Panc1 (cell line): ENCODE results near the gene MAP2K3. TPM values are rescaled to one million over a fixed set of nuclear protein-coding genes. Genes with fewer than 3 reads are reported as not detected.

ENCODE experiments used
- ATAC-seq: fragments of 200-7000 bp; cut with Tn5 transposase; 2 replicates; pipeline ENCODE4 v1.9.1; 2020; ENCODE audit warnings: mild to moderate bottlenecking, moderate library complexity
- BruUV-seq: library from RNA; stranded (reverse); fragments of 400-500 nt; replicated peaks from 2 replicates; lab custom pipeline; 2021; lab: Mats Ljungman, UMichigan
- CTCF ChIA-PET: fragments of 300-600 bp; sonication (Branson Sonifier 250); formaldehyde crosslinking; loops from one replicate; lab custom pipeline; 2022; ENCODE audit warnings: antibody characterized with exemption; lab: Charles Lee
- POLR2A ChIA-PET: fragments of 300-600 bp; sonication (Branson Sonifier 250); formaldehyde crosslinking; loops from one replicate; lab custom pipeline; 2022; ENCODE audit warnings: antibody characterized with exemption; lab: Charles Lee
- DNase-seq: peaks from one replicate; pipeline ENCODE4 v3.0.0-alpha.2; 2010; ENCODE audit warnings: low read depth, low spot score
- H3K27ac ChIP-seq: 2 replicates; pipeline ENCODE4 v1.5.1; 2011; ENCODE audit warnings: mild to moderate bottlenecking, low read length, inconsistent platforms
- H3K27me3 ChIP-seq: fragments of 200-500 bp; sonication (Bioruptor generic); 2 replicates; pipeline ENCODE4 v1.6.0; 2014; ENCODE audit warnings: low read length, inconsistent platforms; ENCODE audit not compliant: control insufficient read depth, insufficient read depth
- H3K36me3 ChIP-seq: fragments of 200-500 bp; sonication (Bioruptor generic); 2 replicates; pipeline ENCODE4 v1.5.1; 2014; ENCODE audit warnings: inconsistent platforms, mild to moderate bottlenecking, low read length, moderate library complexity; ENCODE audit not compliant: control insufficient read depth, insufficient read depth
- H3K4me1 ChIP-seq: 2 replicates; pipeline ENCODE4 v1.5.1; 2011; ENCODE audit warnings: inconsistent platforms, mild to moderate bottlenecking, low read length, moderate library complexity; ENCODE audit not compliant: control insufficient read depth, insufficient read depth
- H3K4me3 ChIP-seq, 2 experiments: 2 replicates each; pipeline ENCODE4 v1.5.1; 2011 to 2012; ENCODE audit warnings: low read depth in 2 of 2, low read length in 2 of 2, mild to moderate bottlenecking in 2 of 2, inconsistent platforms in 1 of 2, moderate library complexity in 1 of 2
- H3K9me3 ChIP-seq: fragments of 200-500 bp; sonication (Bioruptor generic); 2 replicates; pipeline ENCODE4 v1.5.1; 2014; ENCODE audit warnings: low read depth, mild to moderate bottlenecking, inconsistent platforms, low read length, moderate library complexity; ENCODE audit not compliant: control insufficient read depth, insufficient read depth
- CTCF ChIP-seq: fragments of 450-650 bp; IDR thresholded peaks from 2 replicates; pipeline ENCODE4 v1.5.1; 2017; ENCODE audit warnings: mild to moderate bottlenecking
- POLR2AphosphoS5 ChIP-seq: IDR thresholded peaks from 2 replicates; pipeline ENCODE4 v1.6.1; 2012; ENCODE audit warnings: mild to moderate bottlenecking, low read depth, low read length, moderate library complexity
- REST ChIP-seq, 2 experiments: IDR thresholded peaks; 2 replicates each; pipeline ENCODE4 v1.6.1; 2011 to 2012; ENCODE audit warnings: low read depth in 2 of 2, control low read depth in 1 of 2, low read length in 1 of 2, mild to moderate bottlenecking in 1 of 2, moderate library complexity in 1 of 2; ENCODE audit not compliant: insufficient read depth in 1 of 2
- SIN3A ChIP-seq: IDR thresholded peaks from 2 replicates; pipeline ENCODE4 v1.6.1; 2012; ENCODE audit warnings: low read depth, mild to moderate bottlenecking, low read length, moderate library complexity, borderline replicate concordance; ENCODE audit not compliant: insufficient read depth
- TCF7L2 ChIP-seq: IDR thresholded peaks from 2 replicates; pipeline ENCODE4 v1.6.1; 2011; ENCODE audit warnings: mild to moderate bottlenecking, low read depth, low read length, inconsistent platforms
- in situ Hi-C: cut with HindIII; loops from 2 replicates; pipeline ENCODE4 v1.10.0; 2016; ENCODE audit warnings: low sequenced_read_pairs, low pct_unique_long_range_greater_than_20kb
- intact Hi-C: fragments of 100-400 bp; cut with micrococcal nuclease; formaldehyde crosslinking; loops from one replicate; pipeline ENCODE4 v1.10.0; 2022; ENCODE audit not compliant: unreplicated experiment
- total RNA-seq: library from RNA; stranded (reverse); gene quantifications from one replicate; pipeline ENCODE4 v1.2.1, GENCODE V29; 2021; ENCODE audit not compliant: unreplicated experiment

MAP2K3 gene
- total RNA-seq, 1 experiment from 2014 or later, result 44.4 TPM

GRCh38 chr17:21243516-21244303 is 40.8 kb upstream of the MAP2K3 start:
- intact Hi-C loops, result no loop called here
- no peak for TF ChIP-seq POLR2AphosphoS5
- no peak for TF ChIP-seq REST (IDR thresholded peaks at IDR 0.05; ENCODE audit: insufficient read depth in 1 of 2, low read depth in 2 of 2, low read length in 1 of 2)
- TF ChIP-seq CTCF, result no peak
- TF ChIP-seq SIN3A, result no peak
- no peak for TF ChIP-seq TCF7L2
- Histone ChIP-seq H3K27me3 (no peaks in the 10 kb centered on the region), H3K4me3 (no peak overlapping the region), H3K4me1 (no peaks in the 10 kb centered on the region), H3K36me3 (no peaks in the 10 kb centered on the region), H3K27ac (no peak overlapping the region), H3K9me3 (no peaks in the 10 kb centered on the region)
- DNase-seq (no peak), ATAC-seq (no peak)
- ChIA-PET POLR2A (no interaction called here), CTCF (no interaction called here)
- BruUV-seq, result no TSS peak
- in situ Hi-C loops, result no loop called here

DNA sequence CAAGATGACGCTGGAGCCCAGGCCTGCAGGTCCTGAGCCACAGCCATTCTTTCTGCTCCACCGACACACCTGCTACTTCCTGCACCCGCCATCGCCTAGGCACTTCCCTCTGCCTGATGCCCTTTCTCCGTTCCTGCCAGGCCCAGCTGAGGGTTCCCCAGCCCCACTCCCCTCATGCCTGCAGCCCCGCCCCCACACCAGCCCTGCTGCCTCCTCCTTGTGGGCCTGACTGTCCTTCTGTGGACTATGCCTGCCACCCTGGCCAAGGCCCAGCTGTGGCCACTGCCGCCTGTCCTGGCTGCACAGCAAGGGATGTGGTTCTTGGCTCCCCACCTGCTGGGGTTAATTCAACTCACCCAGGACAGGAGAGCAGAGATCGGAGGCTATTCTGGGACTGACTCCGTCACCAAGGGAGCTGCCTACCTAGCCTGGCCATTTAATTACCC is 38.8 kb upstream of the MAP2K3 start:
- Histone ChIP-seq H3K36me3 (no peaks in the 10 kb centered on the region), H3K27me3 (no peaks in the 10 kb centered on the region), H3K4me1 (no peaks in the 10 kb centered on the region), H3K4me3 (no peak overlapping the region), H3K27ac (no peak overlapping the region), H3K9me3 (no peaks in the 10 kb centered on the region)
- ATAC-seq (no peak), DNase-seq (no peak)
- in situ Hi-C loops, result no loop called here
- TF ChIP-seq SIN3A, result no peak
- TF ChIP-seq CTCF, result no peak
- no peak for TF ChIP-seq POLR2AphosphoS5
- no peak for TF ChIP-seq TCF7L2
- no peak for TF ChIP-seq REST (IDR thresholded peaks at IDR 0.05; ENCODE audit: insufficient read depth in 1 of 2, low read depth in 2 of 2, low read length in 1 of 2)
- ChIA-PET CTCF (no interaction called here), POLR2A (no interaction called here)
- no TSS peak for BruUV-seq
- intact Hi-C loops, result no loop called here
